ENCODE results near the gene CTNNBL1.
A peak's percentile ranks its signal among the peaks of the same experiment; 100 is the strongest.
"Not testable (repeated sequence)": the region's sequence is repeated elsewhere in the genome, so short reads cannot be mapped to it uniquely, and the experiment has no call there.

The CTNNBL1 gene

GRCh38 chr20:37651932-37652331 lies 41.9 kb upstream of the CTNNBL1 start:
- TF ChIP-seq CTCF (IDR thresholded peaks at IDR 0.05; ENCODE audit: insufficient read depth, low read depth, low read length, missing control alignments) = peak; percentile 26
- peak; percentile 37 for DNase-seq (ENCODE audit: low read depth)
- H3K4me3 ChIP-seq (ENCODE audit: low read length) = no peak overlapping the region

GRCh38 chr20:37656945-37657344 lies 36.9 kb upstream of the CTNNBL1 start:
- DNase-seq (ENCODE audit: low read depth) = no peak
- no peak for TF ChIP-seq CTCF (IDR thresholded peaks at IDR 0.05; ENCODE audit: insufficient read depth, low read depth, low read length, missing control alignments)
- H3K4me3 ChIP-seq (ENCODE audit: low read length) = no peak overlapping the region

DNA sequence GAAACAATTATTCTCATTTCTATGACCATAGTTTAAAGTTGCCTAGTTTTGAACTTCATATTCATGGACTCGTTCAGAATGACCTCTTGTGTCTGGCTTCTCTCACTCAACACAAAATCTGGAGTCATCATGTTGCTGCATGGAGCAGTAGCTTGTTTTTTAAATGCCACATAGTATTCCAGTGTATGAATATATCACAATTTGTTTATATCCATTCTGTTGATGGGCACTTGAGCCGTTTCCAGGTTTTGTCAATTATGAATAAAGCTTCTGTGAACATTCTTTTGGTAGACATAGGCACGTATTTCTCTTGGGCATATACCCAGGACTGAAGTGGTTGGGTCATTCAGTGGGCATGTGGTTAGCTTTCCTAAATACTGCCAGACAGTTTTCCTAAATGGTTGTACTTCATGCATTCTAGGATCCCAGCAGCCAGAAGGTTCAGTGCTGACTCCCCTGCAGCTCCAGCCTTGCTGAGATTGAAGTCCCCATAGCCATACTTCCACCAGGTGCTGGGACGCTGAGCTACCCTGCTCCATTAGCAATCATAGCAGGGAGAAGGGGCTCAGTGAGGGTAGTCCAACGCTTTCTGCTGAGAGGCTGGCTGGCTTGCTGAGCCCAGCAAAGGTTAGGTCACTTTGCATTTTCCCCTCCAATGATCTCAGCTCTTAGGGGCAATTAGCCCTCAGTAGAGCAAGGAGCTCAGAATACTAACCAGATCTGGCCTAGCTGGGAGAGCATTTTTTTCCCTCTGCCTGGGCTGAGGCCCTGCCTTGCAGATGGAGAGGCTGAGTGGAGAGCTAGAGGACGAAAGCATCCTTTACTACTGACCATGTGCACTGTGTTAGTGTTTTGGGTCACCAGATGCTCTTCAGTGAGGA lies 35.7 kb upstream of the CTNNBL1 start:
- no peak overlapping the region for H3K4me3 ChIP-seq (ENCODE audit: low read length)
- no peak for TF ChIP-seq CTCF (IDR thresholded peaks at IDR 0.05; ENCODE audit: insufficient read depth, low read depth, low read length, missing control alignments)
- no peak for DNase-seq (ENCODE audit: low read depth)

- no peak overlapping the region for H3K4me3 ChIP-seq (ENCODE audit: low read length)
- DNase-seq (ENCODE audit: low read depth) = no peak
- no peak for TF ChIP-seq CTCF (IDR thresholded peaks at IDR 0.05; ENCODE audit: insufficient read depth, low read depth, low read length, missing control alignments)
Observed at GRCh38 chr20:37661519-37661918, 32.3 kb upstream of the CTNNBL1 start.

GRCh38 chr20:37662308-37662707 lies 31.5 kb upstream of the CTNNBL1 start:
- DNase-seq (ENCODE audit: low read depth) = no peak
- no peak for TF ChIP-seq CTCF (IDR thresholded peaks at IDR 0.05; ENCODE audit: insufficient read depth, low read depth, low read length, missing control alignments)
- no peak overlapping the region for H3K4me3 ChIP-seq (ENCODE audit: low read length)

GRCh38 chr20:37664595-37664994 lies 29.2 kb upstream of the CTNNBL1 start:
- not testable (repeated sequence) for H3K4me3 ChIP-seq (ENCODE audit: low read length); DNase-seq (ENCODE audit: low read depth)

GRCh38 chr20:37668166-37668565 lies 25.7 kb upstream of the CTNNBL1 start:
- no peak for TF ChIP-seq CTCF (IDR thresholded peaks at IDR 0.05; ENCODE audit: insufficient read depth, low read depth, low read length, missing control alignments)
- DNase-seq (ENCODE audit: low read depth) = no peak
- no peak overlapping the region for H3K4me3 ChIP-seq (ENCODE audit: low read length)
